Suprapubic skin (tissue), 2 donors: ENCODE measurements around the gene SACS.

Experiments used
- EP300 ChIP-seq: sonication (generic); formaldehyde crosslinking; IDR thresholded peaks from one replicate; pipeline ENCODE4 v1.6.1; 2017; ENCODE audit warnings: antibody characterized with exemption
- POLR2A ChIP-seq, 2 donors: fragments of 450-650 bp; IDR thresholded peaks; one replicate each; pipeline ENCODE4 v1.6.1; 2017; ENCODE audit warnings: antibody characterized with exemption in 2 of 2, mild to moderate bottlenecking in 2 of 2, moderate library complexity in 2 of 2

GRCh38 chr13:23427881-23428528, 5.5 kb downstream of the SACS start:
- TF ChIP-seq POLR2A (IDR thresholded peaks at IDR 0.05) (no peak), EP300 (no peak)
